NAMALWA (cell line): ENCODE measurements around the gene PRKG1.
"Not testable (repeated sequence)": the region's sequence is repeated elsewhere in the genome, so short reads cannot be mapped to it uniquely, and the experiment has no call there.

Experiments
- DNase-seq: peaks from one replicate; pipeline ENCODE4 v3.0.0-alpha.2; 2015; ENCODE audit warnings: low spot score

The PRKG1 gene

DNA sequence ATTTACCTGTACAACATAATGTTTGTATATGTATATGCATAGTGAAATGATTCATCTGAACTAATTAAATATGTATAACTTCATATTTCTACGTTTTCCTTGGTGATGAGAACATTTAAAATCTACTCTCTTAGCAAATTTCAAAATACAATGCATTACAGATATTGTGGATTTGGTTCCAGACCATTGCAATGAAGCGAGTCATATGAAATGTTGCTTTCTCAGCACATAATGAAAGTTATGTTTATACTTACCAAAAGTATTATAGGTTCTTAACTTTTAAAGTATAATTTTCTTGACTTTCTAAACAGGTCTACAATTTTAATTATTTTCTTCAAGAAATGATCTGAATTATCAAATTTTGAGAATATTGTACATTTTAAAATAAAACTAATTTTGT, 435.9 kb downstream of the PRKG1 start:
- no peak for DNase-seq

DNA sequence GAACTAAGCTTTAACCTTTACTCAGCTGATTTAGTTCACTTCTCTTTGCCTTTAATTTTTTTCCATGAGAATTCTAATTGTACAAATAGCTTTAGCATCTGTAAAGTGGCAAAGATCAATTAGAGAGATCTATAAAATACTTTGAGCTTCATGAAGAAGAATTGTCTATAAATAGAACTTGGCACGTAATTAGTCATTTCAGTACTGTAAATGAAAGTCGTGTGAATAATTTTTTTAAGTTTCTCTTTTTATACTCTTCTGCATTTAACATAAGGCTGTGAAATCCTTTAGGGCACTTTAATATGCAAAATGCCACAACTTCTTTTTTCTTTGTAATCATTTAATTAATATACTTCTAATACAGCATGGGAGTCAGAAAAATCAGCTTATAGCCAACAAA, 447.3 kb downstream of the PRKG1 start:
- no peak for DNase-seq

DNA sequence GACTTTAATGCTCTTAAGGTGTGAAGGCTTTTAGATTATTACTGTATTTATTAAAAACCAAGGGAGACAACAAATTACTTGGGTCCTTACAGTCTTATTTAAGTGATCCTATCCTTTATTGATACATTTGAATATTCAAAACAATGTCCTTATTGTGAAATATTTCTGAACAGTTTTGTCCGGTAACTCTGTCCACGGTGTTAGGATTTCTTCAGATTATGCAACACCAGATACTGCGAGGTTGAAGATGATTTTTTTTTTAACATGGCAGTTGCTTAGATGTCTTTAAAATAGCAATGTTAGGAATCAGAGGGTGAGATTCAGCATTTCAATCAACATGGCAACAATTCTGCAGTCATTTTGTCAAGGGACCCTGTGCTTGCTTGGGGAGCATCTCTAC, 448.6 kb downstream of the PRKG1 start:
- DNase-seq, result no peak

DNA sequence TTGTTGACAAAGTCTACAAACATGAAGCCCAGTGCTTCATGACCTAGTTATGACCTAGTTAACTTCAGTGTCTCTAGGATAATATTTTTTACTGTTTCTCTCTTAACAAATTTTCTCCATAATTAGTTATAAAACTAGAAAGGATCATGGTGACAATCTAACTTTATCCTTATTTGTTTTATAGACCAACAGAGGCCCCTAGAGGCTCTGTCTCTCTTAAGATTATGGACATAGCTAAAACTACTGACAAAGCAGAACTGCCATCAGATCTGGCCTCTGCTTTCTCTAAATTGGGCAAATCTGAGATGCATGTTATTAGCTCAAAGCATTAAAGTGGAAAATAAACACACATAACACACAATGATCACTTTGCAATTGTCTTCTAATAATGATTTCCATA, 449.2 kb downstream of the PRKG1 start:
- DNase-seq, result no peak

DNA sequence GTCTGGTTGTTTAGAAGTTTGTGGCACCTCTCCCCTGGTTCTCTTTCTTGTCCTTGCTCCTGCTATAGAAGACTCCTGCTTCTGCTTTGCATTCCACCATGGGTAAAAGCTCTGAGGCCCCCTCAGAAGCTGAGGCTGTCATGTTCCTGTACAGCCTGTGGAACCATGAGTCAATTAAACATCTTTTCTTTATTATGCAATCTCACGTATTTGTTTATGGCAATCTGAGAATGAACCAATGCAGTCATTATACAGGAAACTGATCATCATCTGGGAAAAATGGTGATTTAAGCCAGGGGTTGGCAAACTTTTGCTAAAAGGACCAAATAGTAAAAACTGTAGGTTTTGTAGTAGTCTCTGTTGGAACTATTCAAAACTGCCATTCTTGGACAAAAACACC, 449.8 kb downstream of the PRKG1 start:
- DNase-seq, result no peak

DNA sequence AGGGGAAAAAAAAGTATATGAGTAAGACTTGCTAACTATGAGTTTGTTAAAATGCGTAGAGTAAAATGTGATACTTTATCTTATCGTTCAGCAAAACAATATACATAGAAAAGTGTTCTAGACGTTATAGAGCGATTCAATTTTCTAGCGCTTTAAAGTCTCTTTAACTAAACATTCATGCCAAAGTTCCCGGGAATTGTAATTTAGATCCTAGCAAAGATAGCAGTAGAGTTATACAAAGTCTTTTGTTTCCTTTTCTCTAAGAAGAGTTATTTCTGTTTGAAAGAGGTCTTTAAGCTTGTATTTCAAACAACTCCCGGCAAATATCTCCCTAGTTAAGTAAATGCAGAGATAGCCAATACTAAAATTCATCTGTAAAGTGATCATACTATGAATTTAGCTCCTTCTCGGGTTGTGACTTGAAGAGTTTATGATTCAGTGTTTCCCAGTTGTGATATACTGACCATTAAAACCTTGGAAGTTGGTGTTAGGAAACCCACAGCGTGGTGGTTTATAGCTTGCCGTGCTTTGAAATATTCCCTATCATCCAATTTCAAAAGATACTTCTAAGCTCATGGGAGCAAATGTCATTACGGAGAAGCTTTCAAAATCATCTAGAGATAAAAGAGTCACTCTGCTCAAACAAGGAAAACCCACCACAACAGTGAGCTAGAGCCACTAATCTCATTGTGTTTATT, 453.4 kb downstream of the PRKG1 start:
- no peak for DNase-seq

DNA sequence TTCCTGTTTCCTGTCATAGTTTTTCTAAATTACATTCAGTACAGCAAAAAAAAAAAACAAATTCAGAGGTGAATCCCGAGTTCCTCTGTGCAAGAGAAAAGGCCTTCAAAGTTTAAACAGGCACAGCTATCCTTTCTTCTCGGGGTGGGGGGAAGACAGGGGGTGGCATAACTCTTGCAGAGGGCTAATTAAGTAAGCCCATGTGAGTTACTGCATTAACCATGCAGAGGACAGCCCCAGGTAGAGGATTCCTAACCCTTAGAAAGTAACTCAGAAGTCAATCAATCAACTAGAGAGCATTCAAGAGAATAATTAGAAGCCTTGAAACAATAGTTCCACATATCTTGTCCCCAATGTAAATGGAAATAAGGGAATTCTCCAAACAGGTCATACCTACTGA, 454.2 kb downstream of the PRKG1 start:
- DNase-seq, result no peak

DNA sequence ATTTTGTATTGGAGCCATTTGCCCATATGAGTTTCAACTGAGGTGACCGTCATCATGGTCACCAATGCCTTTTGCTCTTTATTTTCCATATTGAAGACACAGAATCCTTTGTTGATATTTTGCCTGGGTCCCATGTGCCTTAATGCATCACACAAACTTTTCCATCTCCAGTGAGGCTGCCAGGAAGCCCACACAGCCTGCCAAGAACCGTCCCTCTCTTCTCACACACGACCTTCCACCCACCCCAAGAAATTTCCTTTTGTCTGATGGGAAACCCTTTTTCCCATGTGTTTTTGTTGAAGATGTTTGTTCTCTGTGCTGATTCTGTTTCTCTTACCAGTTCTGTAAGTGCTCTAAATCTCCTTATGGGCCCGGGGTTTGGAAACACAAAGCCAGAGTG, 456.3 kb downstream of the PRKG1 start:
- no peak for DNase-seq

DNA sequence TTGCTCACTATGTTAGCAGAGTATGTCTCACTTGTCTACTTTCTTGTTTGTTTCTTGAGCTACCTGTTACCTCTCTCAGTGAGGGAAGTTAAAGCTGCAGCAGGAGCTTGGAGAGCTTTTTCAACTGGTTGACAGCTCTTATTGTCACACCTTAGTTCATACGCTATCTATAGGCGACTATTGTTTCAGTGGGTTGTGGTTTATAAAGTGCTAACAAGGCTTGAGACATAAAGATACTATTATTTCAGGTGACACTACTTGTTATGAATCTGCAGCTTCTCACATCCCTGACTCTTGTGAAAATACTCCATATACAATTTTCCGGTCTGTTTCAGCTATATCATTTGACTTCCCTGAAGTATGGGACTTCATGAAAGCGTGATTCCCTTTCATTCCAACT, 457.8 kb downstream of the PRKG1 start:
- DNase-seq, result no peak

DNA sequence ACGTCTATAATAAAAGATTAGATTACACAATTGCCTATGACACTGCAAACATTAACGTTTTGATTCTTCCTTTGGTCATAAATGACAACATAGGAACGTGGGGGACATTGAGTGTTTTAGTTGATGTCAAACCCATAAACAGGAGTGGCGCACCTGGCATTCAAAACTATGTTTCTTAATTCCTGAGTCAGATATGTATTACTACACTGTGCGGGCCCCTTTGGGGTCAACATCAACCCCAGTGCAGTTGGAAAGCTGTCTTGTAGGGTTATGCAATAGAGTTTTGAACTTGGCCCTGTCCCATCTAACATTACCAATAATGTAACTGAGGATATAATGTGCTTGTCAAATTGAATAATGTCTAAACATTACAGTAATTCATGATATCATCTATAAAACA, 468.6 kb downstream of the PRKG1 start:
- DNase-seq, result no peak

DNA sequence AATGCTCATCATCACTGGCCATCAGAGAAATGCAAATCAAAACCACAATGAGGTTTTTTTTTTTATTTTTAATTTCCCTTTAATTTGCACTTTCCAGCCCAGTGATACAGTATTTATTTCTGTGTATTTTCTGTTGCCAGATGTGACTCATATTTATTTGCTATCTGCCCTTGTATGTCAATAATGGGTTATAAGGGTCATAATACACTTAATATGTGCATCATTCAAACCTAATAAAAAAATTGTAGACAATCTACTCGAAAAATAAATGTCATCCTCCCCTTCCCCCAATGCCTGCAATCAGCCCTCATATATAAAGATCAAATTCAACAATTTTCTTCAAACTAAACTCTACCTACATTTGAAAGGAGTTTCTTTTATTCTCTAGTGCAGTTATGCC, 470.6 kb downstream of the PRKG1 start:
- DNase-seq, result no peak

DNA sequence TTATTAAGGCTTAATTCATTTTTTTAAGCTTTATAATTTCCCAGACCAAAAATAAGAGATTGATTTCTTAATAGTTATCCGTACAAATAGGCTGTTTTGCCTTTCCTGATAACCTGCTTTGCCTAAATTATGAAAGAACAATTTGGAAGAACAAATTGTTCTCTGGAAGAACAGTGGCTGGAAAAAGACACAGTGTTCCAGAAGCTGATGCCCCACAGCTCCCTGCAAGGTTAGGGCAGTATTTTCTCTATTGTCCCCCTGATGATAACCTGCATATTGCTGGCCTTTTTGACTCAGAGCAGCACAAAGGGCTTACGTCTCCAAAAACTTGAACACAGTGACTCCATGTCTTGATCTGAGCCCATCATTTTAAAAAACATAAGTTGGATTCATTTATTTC, 473.7 kb downstream of the PRKG1 start:
- DNase-seq, result no peak

DNA sequence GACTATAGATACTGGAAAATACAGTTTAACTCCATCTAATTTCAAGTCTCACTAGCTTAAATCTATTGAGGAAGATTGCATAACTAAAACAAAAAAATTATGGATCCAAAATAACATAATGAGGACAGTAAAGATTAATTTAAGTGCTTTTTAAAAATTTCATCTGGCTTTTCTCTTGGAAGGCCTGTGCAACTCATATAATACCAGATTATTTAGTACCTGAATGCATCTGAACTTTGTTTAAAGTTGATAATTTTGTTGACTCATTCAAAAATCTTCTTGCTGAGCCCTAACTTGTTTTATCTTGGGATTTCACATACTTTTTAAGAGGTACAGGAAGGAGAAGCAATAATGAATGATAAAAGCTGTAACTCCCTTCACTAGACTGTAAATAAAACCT, 478.6 kb downstream of the PRKG1 start:
- DNase-seq, result no peak

DNA sequence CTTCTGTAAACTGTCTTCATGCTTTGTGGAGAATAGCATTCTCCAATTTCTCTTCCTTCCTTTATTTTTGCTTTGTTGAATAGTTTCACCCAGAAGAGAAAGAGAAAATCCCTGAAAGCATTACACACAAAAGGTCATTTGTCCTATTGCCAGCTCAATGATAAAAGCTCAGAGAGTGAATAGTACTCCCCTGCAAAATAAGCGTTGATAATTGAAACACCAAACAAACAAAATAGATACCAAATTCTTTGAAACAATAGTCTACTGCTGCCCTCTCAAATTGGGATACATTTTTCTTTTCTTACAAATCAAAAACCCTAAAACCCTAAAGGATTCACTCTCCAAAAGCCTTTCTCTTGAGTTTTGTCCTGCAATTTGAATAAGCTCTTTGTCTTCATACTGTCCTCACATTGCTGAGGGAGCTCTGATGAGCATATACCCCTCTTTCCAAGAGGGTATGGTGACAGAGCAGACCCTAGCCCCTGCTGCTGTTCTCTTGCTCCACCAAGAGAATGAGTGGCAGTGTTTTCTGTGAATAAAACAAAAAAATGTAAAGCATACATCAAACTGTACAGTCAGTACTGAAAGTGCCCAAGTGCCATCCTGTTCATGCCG, 490.7 kb downstream of the PRKG1 start:
- DNase-seq, result no peak

DNA sequence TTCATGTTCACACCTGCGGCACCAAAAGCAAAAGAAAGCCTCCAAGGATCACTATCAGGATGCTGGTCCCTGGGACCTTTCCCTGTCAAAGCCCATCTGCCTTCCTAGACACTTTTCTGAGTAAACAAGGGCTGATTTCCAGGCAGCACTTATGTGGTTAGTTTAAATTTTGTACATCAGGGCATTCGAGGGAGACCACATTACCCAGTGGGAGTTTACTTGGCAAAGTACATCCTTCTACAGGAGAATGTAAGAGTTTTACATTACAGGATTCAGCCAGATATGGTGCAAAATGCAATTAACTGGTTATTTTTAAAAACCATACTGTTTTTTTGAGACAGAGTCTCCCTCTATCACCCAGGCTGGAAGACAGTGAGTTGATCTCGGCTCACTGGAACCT, 493.0 kb downstream of the PRKG1 start:
- DNase-seq, result no peak

DNA sequence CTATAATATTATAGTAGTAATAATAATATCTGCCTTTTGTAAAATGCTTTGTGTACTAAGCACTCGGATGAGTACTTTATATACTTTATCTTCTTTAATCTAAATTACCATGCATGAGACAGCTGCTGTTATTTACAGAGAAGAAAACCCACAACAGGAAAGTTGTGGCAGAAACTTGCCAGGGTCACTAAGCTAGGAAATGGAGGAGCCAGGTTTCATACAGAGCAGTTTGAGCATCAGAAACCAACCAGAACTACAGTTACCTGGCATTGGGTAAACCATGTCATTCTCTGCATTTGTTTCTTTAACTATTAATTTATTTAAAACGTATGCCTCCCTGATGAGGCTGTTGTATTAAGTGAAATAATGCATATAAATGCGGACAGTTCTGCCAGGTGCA, 495.2 kb downstream of the PRKG1 start:
- DNase-seq, result no peak

DNA sequence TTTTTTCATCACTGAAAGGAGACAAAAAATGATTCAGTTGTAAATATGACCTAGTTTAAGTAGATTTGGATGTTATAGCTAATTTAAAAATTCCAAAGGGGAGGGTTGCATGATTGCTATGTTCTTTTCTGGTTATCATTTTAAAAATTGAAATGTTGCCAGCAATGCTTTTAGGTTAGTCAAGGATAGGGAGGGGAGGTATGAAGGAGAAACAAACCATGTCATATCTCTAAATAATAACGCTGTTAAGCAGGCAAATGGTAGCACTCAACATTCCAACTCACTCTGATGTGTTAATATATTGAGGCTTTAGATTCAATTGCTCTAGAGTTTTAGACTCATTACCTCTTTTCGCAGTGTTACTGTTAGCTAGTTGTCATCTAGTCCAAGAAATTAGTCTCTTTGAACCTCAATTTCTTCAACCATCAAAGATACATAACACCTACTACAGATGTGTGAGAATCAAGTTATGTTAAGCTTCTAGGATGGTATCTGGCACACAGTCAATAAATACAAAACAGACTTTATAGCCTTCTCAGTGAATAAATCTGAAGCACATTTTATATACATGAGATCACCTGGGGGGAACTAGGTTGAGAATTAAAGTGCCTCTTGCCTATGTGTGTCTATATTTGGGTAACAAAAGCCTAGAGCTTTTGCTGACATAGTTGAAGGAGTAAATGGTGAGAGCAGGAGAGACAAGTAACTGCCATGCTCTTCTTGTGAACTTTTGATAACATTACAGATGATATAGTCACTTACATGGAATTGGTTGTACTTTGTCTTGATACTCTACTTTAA, 500.2 kb downstream of the PRKG1 start:
- DNase-seq, result no peak

DNA sequence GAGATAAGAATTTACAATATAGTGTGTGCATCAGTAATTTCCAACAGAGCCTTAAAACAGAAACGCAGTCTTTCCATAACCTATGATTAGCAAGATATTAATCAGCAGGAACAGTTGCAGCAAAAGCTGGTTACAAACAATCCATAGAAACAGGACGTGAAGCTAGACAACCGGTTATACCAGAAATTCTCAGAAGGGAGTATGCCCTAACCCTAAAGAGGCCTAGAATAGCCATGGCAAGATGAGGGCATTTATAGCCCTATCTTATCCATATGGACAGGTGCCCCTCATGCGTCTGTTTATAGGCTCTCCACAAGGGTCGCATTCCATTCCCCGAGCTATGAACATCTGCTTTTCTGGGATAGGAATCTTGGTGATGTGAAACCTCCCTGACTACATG, 506.9 kb downstream of the PRKG1 start:
- DNase-seq, result not testable (repeated sequence)

DNA sequence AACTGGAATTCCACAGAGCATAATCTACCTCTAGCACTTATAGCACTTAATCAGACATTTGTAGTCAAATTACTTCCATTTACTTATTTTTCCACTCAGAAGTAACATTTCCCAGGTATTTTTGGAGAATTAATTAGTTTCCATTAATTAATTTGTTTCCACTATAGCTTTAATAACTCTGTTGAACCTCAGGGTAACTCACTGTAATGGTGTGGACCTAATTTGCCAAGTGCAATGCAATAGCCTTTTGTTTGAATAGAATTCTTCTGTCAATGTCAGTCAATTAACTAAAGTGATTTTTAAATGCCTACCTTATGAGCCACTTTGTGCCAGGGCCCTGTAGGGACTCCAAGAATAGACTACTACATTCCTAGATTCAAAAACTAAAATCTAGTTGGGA, 509.7 kb downstream of the PRKG1 start:
- DNase-seq, result no peak

DNA sequence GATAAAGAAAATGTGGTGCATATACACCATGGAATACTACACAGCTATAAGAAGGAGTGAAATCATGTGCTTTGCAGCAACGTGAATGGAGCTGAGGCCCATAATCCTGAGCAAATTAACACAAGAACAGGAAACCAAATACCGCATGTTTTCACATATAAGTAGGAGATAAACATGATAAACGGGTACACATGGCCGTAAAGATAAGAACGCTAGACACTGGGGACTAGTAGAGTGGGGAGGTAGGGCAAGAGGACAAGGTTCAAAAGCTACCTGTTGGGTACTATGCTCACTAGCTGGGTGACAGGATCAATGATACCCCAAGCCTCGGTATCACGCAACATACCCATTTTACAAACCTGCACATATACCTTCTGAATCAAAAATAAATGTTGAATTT, 511.5 kb downstream of the PRKG1 start:
- DNase-seq, result no peak

DNA sequence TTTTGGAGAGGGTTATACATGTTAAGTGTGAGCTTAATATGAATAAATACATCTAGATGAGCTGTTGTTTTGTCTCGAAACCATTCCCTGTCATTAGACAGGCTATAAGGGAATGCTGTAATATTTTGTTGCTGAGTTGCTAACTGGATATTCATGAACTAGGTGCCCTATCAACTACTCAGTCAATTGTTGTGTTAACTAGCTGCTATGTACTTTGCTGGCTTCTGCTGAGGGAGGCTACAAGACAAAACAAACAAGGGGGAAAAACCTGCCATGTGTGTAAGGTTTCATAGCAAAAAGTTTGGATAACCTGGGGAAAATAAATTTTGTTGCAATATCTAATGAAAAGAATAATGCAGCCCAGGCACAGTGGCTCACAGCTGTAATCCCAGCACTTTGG, 514.7 kb downstream of the PRKG1 start:
- no peak for DNase-seq

DNA sequence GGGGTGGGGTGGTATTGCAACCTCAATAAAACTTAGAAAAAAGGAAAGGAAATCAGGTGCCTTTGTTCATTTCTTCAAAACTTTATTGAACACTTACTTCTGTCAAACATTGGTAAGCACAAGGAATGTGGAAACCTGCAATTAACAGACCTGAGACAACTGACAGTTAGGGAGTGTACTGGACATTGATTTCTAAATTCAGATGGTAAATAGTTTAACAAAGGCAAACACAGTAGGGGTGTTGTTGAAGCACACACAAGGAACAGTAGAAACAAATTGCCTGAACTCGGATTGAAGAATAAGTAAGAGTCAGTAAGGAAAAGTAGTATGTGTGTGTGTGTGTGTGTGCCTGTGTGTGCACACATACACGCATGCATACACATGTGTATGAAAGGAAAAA, 516.5 kb downstream of the PRKG1 start:
- DNase-seq, result no peak

DNA sequence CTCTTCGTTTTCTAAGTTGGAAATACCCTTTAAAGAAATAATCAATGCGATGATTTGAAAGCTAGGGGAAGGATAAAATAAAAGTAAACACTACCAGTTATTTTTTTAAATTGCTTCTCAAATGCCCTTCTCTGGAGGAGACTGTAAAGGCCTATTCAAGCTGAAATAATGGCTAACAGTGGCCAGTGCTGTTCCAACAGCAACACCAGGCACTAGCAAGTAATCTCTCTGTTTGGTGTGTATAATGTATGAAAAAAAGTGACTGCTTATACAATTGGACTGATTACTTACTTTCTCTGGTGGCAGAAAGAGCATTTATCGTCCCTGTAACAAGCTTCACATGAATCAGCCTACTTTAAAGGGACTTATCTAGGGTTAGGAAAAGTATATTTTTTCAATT, 522.4 kb downstream of the PRKG1 start:
- DNase-seq, result no peak

DNA sequence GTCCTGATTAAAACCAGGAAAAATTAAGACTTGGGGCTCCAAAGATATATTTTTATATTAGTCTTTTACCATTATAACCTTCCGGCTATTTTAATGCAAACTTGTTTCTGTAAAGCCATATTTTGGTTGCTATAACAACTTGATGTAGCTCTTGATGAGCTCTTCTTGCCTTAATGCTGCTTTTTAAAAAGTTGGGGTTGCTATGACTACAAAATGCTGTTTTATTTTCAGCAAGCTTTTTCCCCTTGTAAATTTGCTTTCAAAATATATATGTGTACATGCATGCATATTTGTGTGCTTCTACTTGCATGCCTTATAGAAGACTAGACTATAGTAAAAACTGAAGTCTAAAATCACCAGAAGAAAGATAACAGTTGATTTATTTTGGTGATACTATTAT, 525.4 kb downstream of the PRKG1 start:
- DNase-seq, result no peak
